Measurements from ENCODE around the gene CTNNAL1. TPM values are rescaled to one million over a fixed set of nuclear protein-coding genes. Genes with fewer than 3 reads are reported as not detected.

CTNNAL1 gene
- total RNA-seq, 1 experiment from 2014 or later, result 85.6 TPM

- ChIA-PET CTCF (interaction anchor here (0.6 to 1.4 kb wide), 5 partner anchors 9 to 441 kb away, joined by 3 to 4 read pairs (median 3); no protein-coding TSS in a partner anchor), POLR2A (interaction anchor here (0.8 to 1.9 kb wide), 10 partner anchors 9 to 303 kb away, joined by 3 to 7 read pairs (median 4); partner anchors contain the start of gene TMEM245)
- peak overlapping the region; percentile 86 for H3K27ac Mint-ChIP-seq (ENCODE audit: low read depth, unreplicated experiment)
- intact Hi-C loops (cut with micrococcal nuclease), result loop anchor here (2.0 to 5.0 kb wide), 4 partner anchors 17 to 303 kb away; partner anchors contain the start of gene TMEM245
- TSS peak; percentile 44 for BruUV-seq (replicated peaks)
- DNase-seq (ENCODE audit: unreplicated experiment), result peak; percentile 51
- H3K9me3 Mint-ChIP-seq (ENCODE audit: unreplicated experiment), result no peaks in the 10 kb centered on the region
- peak overlapping the region; percentile 84 for H3K4me3 Mint-ChIP-seq (ENCODE audit: unreplicated experiment)
- no peaks in the 10 kb centered on the region for H3K27me3 Mint-ChIP-seq (ENCODE audit: insufficient read depth, unreplicated experiment)
- TF ChIP-seq CTCF (IDR thresholded peaks at IDR 0.05; ENCODE audit: unreplicated experiment), result no peak
- peaks cover 29% of the 10 kb centered on the region for H3K36me3 Mint-ChIP-seq (ENCODE audit: insufficient read depth, unreplicated experiment)
- peaks cover 24% of the 10 kb centered on the region for H3K4me1 Mint-ChIP-seq (ENCODE audit: insufficient read depth, unreplicated experiment)
Observed at GRCh38 chr9:109013679-109014607, 644 bp upstream of the CTNNAL1 start.

GRCh38 chr9:109012009-109012875 lies 1.1 kb downstream of the CTNNAL1 start:
- peak; percentile 99 for DNase-seq (ENCODE audit: unreplicated experiment)
- BruUV-seq (replicated peaks), result TSS peak; percentile 42
- Mint-ChIP-seq H3K36me3 (ENCODE audit: insufficient read depth, unreplicated experiment) (peaks cover 18% of the 10 kb centered on the region), H3K27me3 (ENCODE audit: insufficient read depth, unreplicated experiment) (no peaks in the 10 kb centered on the region), H3K4me1 (ENCODE audit: insufficient read depth, unreplicated experiment) (peaks cover 24% of the 10 kb centered on the region), H3K27ac (ENCODE audit: low read depth, unreplicated experiment) (peak overlapping the region; percentile 87), H3K4me3 (ENCODE audit: unreplicated experiment) (peak overlapping the region; percentile 84), H3K9me3 (ENCODE audit: unreplicated experiment) (no peaks in the 10 kb centered on the region)
- CTCF ChIA-PET, result interaction anchor here (0.6 kb wide), 1 partner anchor 178 kb away, joined by 3 read pairs; no protein-coding TSS in a partner anchor
- intact Hi-C loops (cut with micrococcal nuclease), result loop anchor here (2.0 to 5.0 kb wide), 4 partner anchors 19 to 305 kb away; partner anchors contain the start of gene TMEM245
- no peak for TF ChIP-seq CTCF (IDR thresholded peaks at IDR 0.05; ENCODE audit: unreplicated experiment)
- POLR2A ChIA-PET, result interaction anchor here (0.7 to 2.9 kb wide), 24 partner anchors 9 to 1244 kb away, joined by 3 to 26 read pairs (median 4); partner anchors contain the start of genes ABITRAM, TMEM245 and TXN

GRCh38 chr9:109011231-109011671 lies 2.0 kb downstream of the CTNNAL1 start:
- Mint-ChIP-seq H3K27ac (ENCODE audit: low read depth, unreplicated experiment) (peak overlapping the region; percentile 87), H3K4me3 (ENCODE audit: unreplicated experiment) (peak overlapping the region; percentile 84), H3K4me1 (ENCODE audit: insufficient read depth, unreplicated experiment) (peaks cover 24% of the 10 kb centered on the region), H3K27me3 (ENCODE audit: insufficient read depth, unreplicated experiment) (no peaks in the 10 kb centered on the region), H3K9me3 (ENCODE audit: unreplicated experiment) (no peaks in the 10 kb centered on the region), H3K36me3 (ENCODE audit: insufficient read depth, unreplicated experiment) (peaks cover 17% of the 10 kb centered on the region)
- TF ChIP-seq CTCF (IDR thresholded peaks at IDR 0.05; ENCODE audit: unreplicated experiment), result no peak
- BruUV-seq (replicated peaks), result no TSS peak
- POLR2A ChIA-PET, result interaction anchor here (0.6 to 2.9 kb wide), 13 partner anchors 9 to 307 kb away, joined by 3 to 26 read pairs (median 4); partner anchors contain the start of genes ABITRAM and TMEM245
- peak; percentile 9 for DNase-seq (ENCODE audit: unreplicated experiment)
- intact Hi-C loops (cut with micrococcal nuclease), result loop anchor here (5.0 kb wide), 1 partner anchor 306 kb away; no protein-coding TSS in a partner anchor
- CTCF ChIA-PET, result interaction anchor here (0.6 to 1.4 kb wide), 5 partner anchors 14 to 1475 kb away, joined by 3 to 5 read pairs (median 3); no protein-coding TSS in a partner anchor
